GM23338 (cell line): Measurements from ENCODE around the gene HEATR5B. TPM values are rescaled to one million over a fixed set of nuclear protein-coding genes. Genes with fewer than 3 reads are reported as not detected.

ENCODE experiments used
- ATAC-seq: fragments of 200-7000 bp; cut with Tn5 transposase; 3 replicates; pipeline ENCODE4 v1.9.1; 2020
- DNase-seq: peaks from one replicate; pipeline ENCODE4 v3.0.0-alpha.2; 2015; ENCODE audit warnings: low spot score
- H2AFZ ChIP-seq: fragments of 200-600 bp; sonication (generic); 2 replicates; pipeline ENCODE4 v1.8.0; 2016; ENCODE audit warnings: antibody characterized with exemption, mild to moderate bottlenecking, moderate library complexity
- H3F3A ChIP-seq: fragments of 200-600 bp; sonication (generic); replicated peaks from 2 replicates; pipeline ENCODE4 v1.8.0; 2017; ENCODE audit warnings: antibody characterized with exemption, mixed run types, low read depth
- H3K27ac ChIP-seq: fragments of 200-600 bp; sonication (generic); 2 replicates; pipeline ENCODE4 v1.6.1; 2016; ENCODE audit warnings: low read depth
- H3K27me3 ChIP-seq: fragments of 200-600 bp; sonication (generic); 2 replicates; pipeline ENCODE4 v1.8.0; 2016; ENCODE audit warnings: mild to moderate bottlenecking, mixed run types, moderate library complexity; ENCODE audit not compliant: insufficient read depth
- H3K36me3 ChIP-seq: fragments of 200-600 bp; sonication (generic); 2 replicates; pipeline ENCODE4 v1.8.0; 2016; ENCODE audit warnings: mild to moderate bottlenecking; ENCODE audit not compliant: insufficient read depth
- H3K4me1 ChIP-seq: fragments of 200-600 bp; sonication (generic); 2 replicates; pipeline ENCODE4 v1.8.0; 2016; ENCODE audit warnings: mild to moderate bottlenecking, moderate library complexity; ENCODE audit not compliant: insufficient read depth
- H3K4me2 ChIP-seq: fragments of 200-600 bp; sonication (generic); 2 replicates; pipeline ENCODE4 v1.7.1; 2017; ENCODE audit warnings: mixed run types
- H3K4me3 ChIP-seq: fragments of 200-600 bp; sonication (generic); 2 replicates; pipeline ENCODE4 v1.6.1; 2016; ENCODE audit warnings: mixed run types
- H3K79me2 ChIP-seq: fragments of 200-600 bp; sonication (generic); replicated peaks from 2 replicates; pipeline ENCODE4 v1.8.0; 2017; ENCODE audit warnings: mild to moderate bottlenecking; ENCODE audit not compliant: insufficient read depth
- H3K9me2 ChIP-seq: fragments of 200-600 bp; sonication (generic); 2 replicates; pipeline ENCODE4 v1.8.0; 2017; ENCODE audit not compliant: insufficient read depth
- H4K20me1 ChIP-seq: fragments of 200-600 bp; sonication (generic); replicated peaks from 2 replicates; pipeline ENCODE4 v1.8.0; 2017; ENCODE audit warnings: mild to moderate bottlenecking; ENCODE audit not compliant: insufficient read depth
- H3K27ac Mint-ChIP-seq: 2 replicates; pipeline ENCODE4 v1.8.0; 2020; ENCODE audit warnings: inconsistent platforms, mild to moderate bottlenecking, moderate library complexity, mixed read lengths
- H3K27me3 Mint-ChIP-seq: 3 replicates; pipeline ENCODE4 v1.8.0; 2022; ENCODE audit warnings: low read depth, mild to moderate bottlenecking, moderate library complexity, mixed read lengths, inconsistent platforms; ENCODE audit not compliant: insufficient read depth, poor library complexity
- H3K36me3 Mint-ChIP-seq: 3 replicates; pipeline ENCODE4 v1.8.0; 2021; ENCODE audit warnings: low read depth, mild to moderate bottlenecking, inconsistent platforms, moderate library complexity, mixed read lengths
- H3K4me1 Mint-ChIP-seq: 3 replicates; pipeline ENCODE4 v1.8.0; 2020; ENCODE audit warnings: mild to moderate bottlenecking, inconsistent platforms, mixed read lengths
- H3K4me3 Mint-ChIP-seq: 3 replicates; pipeline ENCODE4 v1.8.0; 2021; ENCODE audit warnings: moderate library complexity, mild to moderate bottlenecking, inconsistent platforms, mixed read lengths
- H3K9me3 Mint-ChIP-seq: 3 replicates; pipeline ENCODE4 v1.8.0; 2020; ENCODE audit warnings: moderate library complexity, mild to moderate bottlenecking, inconsistent platforms, mixed read lengths
- CREB1 ChIP-seq: fragments of 250-450 bp; sonication (Bioruptor Pico); IDR thresholded peaks from 2 replicates; pipeline ENCODE4 v1.5.0; 2020; ENCODE audit warnings: low read depth, mild to moderate bottlenecking, moderate library complexity
- CTCF ChIP-seq, 2 experiments: fragments of 200-600 bp in 1 of 2; sonication (generic) in 1 of 2; conservative IDR thresholded peaks; 2 replicates each; pipeline versions ENCODE4 v1.5.1 to v1.6.1; 2016 to 2017; ENCODE audit warnings: antibody characterized with exemption in 2 of 2, low read depth in 2 of 2, mild to moderate bottlenecking in 2 of 2, moderate library complexity in 1 of 2
- ETS1 ChIP-seq: IDR thresholded peaks from 2 replicates; pipeline ENCODE4 v1.6.1; 2016; ENCODE audit warnings: antibody characterized with exemption
- EZH2 ChIP-seq: fragments of 200-600 bp; sonication (generic); IDR thresholded peaks from one replicate; pipeline ENCODE4 v1.8.0; 2017; ENCODE audit warnings: antibody characterized with exemption, mild to moderate bottlenecking, low read depth; ENCODE audit not compliant: unreplicated experiment
- EZH2phosphoT487 ChIP-seq: fragments of 200-600 bp; sonication (generic); IDR thresholded peaks from one replicate; pipeline ENCODE4 v1.8.1; 2018; ENCODE audit warnings: antibody characterized with exemption; ENCODE audit not compliant: unreplicated experiment
- JUNB ChIP-seq: IDR thresholded peaks from one replicate; pipeline ENCODE4 v1.6.1; 2016; ENCODE audit warnings: antibody characterized with exemption; ENCODE audit not compliant: unreplicated experiment
- NANOG ChIP-seq: IDR thresholded peaks from 2 replicates; pipeline ENCODE4 v1.6.1; 2016; ENCODE audit warnings: antibody characterized with exemption, borderline replicate concordance
- POLR2AphosphoS5 ChIP-seq: IDR thresholded peaks from 2 replicates; pipeline ENCODE4 v1.6.1; 2016; ENCODE audit warnings: antibody characterized with exemption, low read depth
- STAT1 ChIP-seq: IDR thresholded peaks from one replicate; pipeline ENCODE4 v1.6.1; 2016; ENCODE audit warnings: antibody characterized with exemption; ENCODE audit not compliant: unreplicated experiment
- ZNF114 ChIP-seq: fragments of 250-450 bp; sonication (Bioruptor Pico); IDR thresholded peaks from 2 replicates; pipeline ENCODE4 v1.5.0; 2020; ENCODE audit warnings: mild to moderate bottlenecking, moderate library complexity
- ZNF331 ChIP-seq: fragments of 250-450 bp; sonication (Bioruptor Pico); IDR thresholded peaks from 2 replicates; pipeline ENCODE4 v1.5.0; 2020; ENCODE audit warnings: low read depth, mild to moderate bottlenecking, moderate library complexity
- ZNF462 ChIP-seq: fragments of 250-450 bp; sonication (Bioruptor Pico); IDR thresholded peaks from 2 replicates; pipeline ENCODE4 v1.5.0; 2020; ENCODE audit warnings: mild to moderate bottlenecking, moderate library complexity
- polyA plus RNA-seq: library from polyadenylated mRNA; unstranded; fragments of >200 nt; fragmentation: Nextera tagmentation; extraction: Ambion mirVana; gene quantifications from 2 replicates; pipeline ENCODE4 v1.2.1, GENCODE V29; 2016
- total RNA-seq: library from RNA; depleted of rRNA; stranded (reverse); fragments of >200 nt; shearing (Covaris generic); gene quantifications from 2 replicates; pipeline ENCODE4 v1.2.3, GENCODE V29; 2014

The HEATR5B gene
- total and polyA plus RNA-seq, 2 experiments from 2014 or later, result 4.0 to 18.8 TPM

- TF ChIP-seq CTCF (conservative IDR thresholded peaks at IDR 0.05; ENCODE audit: low read depth in 2 of 2), result no peak
- TF ChIP-seq EZH2phosphoT487, result no peak
Measured at GRCh38 chr2:37132914-37133313, 48.7 kb upstream of the HEATR5B start (continued).

- Histone ChIP-seq H2AFZ (no peak overlapping the region), H3K27ac (no peak overlapping the region), H3K36me3 (no peaks in the 10 kb centered on the region; the same call in 1 of the 2 replicates), H3K4me3 (no peak overlapping the region), H3K9me2 (no peaks in the 10 kb centered on the region), H3F3A (no peaks in the 10 kb centered on the region), H3K4me1 (no peaks in the 10 kb centered on the region), H4K20me1 (no peaks in the 10 kb centered on the region), H3K79me2 (no peaks in the 10 kb centered on the region), H3K4me2 (no peak overlapping the region), H3K27me3 (no peaks in the 10 kb centered on the region)
- ATAC-seq (no peak), DNase-seq (no peak)
- no peak overlapping the region for H3K27ac Mint-ChIP-seq
- no peaks in the 10 kb centered on the region for H3K9me3 Mint-ChIP-seq
- peaks cover 38% of the 10 kb centered on the region for H3K36me3 Mint-ChIP-seq
- TF ChIP-seq ZNF462 (CRISPR knock-in tag) (no peak), ETS1 (no peak), CTCF (conservative IDR thresholded peaks at IDR 0.05; ENCODE audit: low read depth in 2 of 2) (no peak), STAT1 (no peak), EZH2phosphoT487 (no peak), ZNF114 (CRISPR knock-in tag) (no peak), NANOG (no peak), POLR2AphosphoS5 (no peak), ZNF331 (CRISPR knock-in tag) (no peak), CREB1 (CRISPR knock-in tag) (no peak), EZH2 (no peak), JUNB (no peak)
- no peak overlapping the region for H3K4me3 Mint-ChIP-seq
- no peaks in the 10 kb centered on the region for H3K27me3 Mint-ChIP-seq
- no peaks in the 10 kb centered on the region for H3K4me1 Mint-ChIP-seq
Measured at GRCh38 chr2:37125416-37125815, 41.2 kb upstream of the HEATR5B start.
